ENCODE data around the gene F13A1. TPM values are rescaled to one million over a fixed set of nuclear protein-coding genes. Genes with fewer than 3 reads are reported as not detected.

The F13A1 gene
- total RNA-seq, 1 donor from 2014 or later, result 0.24 TPM

DNA sequence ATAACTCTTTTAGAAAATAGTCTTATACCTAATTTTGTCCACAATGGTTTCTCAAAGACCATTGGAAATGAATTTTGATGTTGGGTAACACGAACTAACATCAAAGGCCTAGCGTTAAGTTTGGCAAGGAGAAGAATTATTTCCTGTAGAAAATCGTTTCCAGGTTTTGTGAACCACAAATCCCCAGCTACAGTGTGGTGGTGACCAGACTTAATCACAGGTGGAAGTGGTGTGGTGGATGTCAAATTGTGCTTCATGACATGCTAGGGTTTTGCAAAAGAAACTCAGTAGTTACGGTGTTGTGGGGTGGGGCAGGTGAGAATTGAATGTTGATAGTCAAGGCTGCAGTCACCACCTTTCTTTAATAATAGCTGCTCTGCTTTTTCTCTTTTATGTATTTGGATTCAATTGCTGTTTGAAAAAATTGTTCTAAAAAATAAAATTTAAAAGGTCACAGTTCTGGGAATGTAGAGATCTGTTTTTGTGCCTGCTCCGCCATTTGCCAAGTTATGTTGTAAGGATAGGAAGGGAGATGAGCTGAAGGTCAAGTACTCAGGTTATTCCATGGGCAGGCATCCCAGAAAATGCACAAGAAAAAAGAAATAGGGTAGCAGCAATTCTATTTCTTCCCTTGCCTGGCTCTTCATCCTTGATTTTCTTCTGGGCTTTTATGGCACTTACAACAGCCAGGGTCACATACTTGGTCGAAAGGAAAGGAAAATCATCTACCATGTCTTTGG is 83.6 kb downstream of the F13A1 start:
- no peak overlapping the region for H3K27ac Mint-ChIP-seq
- DNase-seq (ENCODE audit: low spot score, unreplicated experiment), result no peak
- no peaks in the 10 kb centered on the region for H3K36me3 Mint-ChIP-seq (ENCODE audit: insufficient read depth)
- no peaks in the 10 kb centered on the region for H3K4me1 Mint-ChIP-seq (ENCODE audit: low read depth)
- no peak overlapping the region for H3K4me3 Mint-ChIP-seq (ENCODE audit: low read depth)
- TF ChIP-seq, protein P1, sequence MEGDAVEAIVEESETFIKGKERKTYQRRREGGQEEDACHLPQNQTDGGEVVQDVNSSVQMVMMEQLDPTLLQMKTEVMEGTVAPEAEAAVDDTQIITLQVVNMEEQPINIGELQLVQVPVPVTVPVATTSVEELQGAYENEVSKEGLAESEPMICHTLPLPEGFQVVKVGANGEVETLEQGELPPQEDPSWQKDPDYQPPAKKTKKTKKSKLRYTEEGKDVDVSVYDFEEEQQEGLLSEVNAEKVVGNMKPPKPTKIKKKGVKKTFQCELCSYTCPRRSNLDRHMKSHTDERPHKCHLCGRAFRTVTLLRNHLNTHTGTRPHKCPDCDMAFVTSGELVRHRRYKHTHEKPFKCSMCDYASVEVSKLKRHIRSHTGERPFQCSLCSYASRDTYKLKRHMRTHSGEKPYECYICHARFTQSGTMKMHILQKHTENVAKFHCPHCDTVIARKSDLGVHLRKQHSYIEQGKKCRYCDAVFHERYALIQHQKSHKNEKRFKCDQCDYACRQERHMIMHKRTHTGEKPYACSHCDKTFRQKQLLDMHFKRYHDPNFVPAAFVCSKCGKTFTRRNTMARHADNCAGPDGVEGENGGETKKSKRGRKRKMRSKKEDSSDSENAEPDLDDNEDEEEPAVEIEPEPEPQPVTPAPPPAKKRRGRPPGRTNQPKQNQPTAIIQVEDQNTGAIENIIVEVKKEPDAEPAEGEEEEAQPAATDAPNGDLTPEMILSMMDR (IDR thresholded peaks at IDR 0.05; ENCODE audit: unreplicated experiment), result no peak
- peaks cover 8% of the 10 kb centered on the region for H3K9me3 Mint-ChIP-seq (ENCODE audit: low read depth)
- H3K27me3 Mint-ChIP-seq, result peaks cover 3% of the 10 kb centered on the region

DNA sequence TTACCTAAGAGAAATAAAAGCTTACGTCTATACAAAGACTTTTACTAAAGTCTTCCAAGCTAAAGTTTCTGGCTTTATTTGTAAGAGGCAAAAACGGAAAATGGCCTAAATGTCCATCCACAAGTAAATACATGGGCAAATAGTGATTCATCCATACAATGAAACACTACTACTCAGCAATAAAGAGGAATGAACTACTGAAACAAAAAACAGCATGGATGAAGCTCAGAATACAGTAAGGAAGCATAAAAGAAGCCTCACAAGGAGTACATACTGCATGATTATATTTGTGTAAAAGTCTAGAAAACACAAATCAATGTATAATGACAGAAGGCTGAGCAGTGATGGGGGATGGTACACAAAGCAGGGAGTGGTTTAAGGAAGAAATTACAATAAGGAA is 84.7 kb downstream of the F13A1 start:
- H3K27ac Mint-ChIP-seq, result no peak overlapping the region
- peaks cover 17% of the 10 kb centered on the region for H3K9me3 Mint-ChIP-seq (ENCODE audit: low read depth)
- H3K4me3 Mint-ChIP-seq (ENCODE audit: low read depth), result no peak overlapping the region
- H3K36me3 Mint-ChIP-seq (ENCODE audit: insufficient read depth), result no peaks in the 10 kb centered on the region
- H3K4me1 Mint-ChIP-seq (ENCODE audit: low read depth), result no peaks in the 10 kb centered on the region
- TF ChIP-seq, protein P1 (IDR thresholded peaks at IDR 0.05; ENCODE audit: unreplicated experiment), result no peak
- peaks cover 3% of the 10 kb centered on the region for H3K27me3 Mint-ChIP-seq
- no peak for DNase-seq (ENCODE audit: low spot score, unreplicated experiment)

DNA sequence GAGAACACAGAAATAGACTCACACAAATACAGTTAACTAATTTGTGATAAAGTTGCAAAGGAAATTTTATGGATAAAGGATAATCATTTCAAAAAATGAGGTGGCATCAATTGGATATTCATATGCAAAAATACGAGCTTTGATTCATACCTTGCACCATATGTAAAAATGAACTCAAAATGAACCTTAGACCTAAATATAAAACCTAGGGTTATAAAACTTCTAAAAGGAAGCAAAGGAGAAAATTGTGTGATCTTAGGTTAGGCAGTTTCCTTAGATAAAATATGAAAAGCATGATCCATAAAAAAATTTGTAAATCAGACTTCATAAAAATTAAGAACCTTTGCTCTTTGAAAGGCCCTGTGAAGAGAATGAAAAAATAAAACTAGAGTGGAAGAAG is 85.5 kb downstream of the F13A1 start:
- peaks cover 3% of the 10 kb centered on the region for H3K27me3 Mint-ChIP-seq
- no peak overlapping the region for H3K4me3 Mint-ChIP-seq (ENCODE audit: low read depth)
- TF ChIP-seq, protein P1 (IDR thresholded peaks at IDR 0.05; ENCODE audit: unreplicated experiment), result no peak
- H3K9me3 Mint-ChIP-seq (ENCODE audit: low read depth), result peaks cover 17% of the 10 kb centered on the region
- no peak for DNase-seq (ENCODE audit: low spot score, unreplicated experiment)
- H3K4me1 Mint-ChIP-seq (ENCODE audit: low read depth), result no peaks in the 10 kb centered on the region
- H3K36me3 Mint-ChIP-seq (ENCODE audit: insufficient read depth), result no peaks in the 10 kb centered on the region
- no peak overlapping the region for H3K27ac Mint-ChIP-seq

DNA sequence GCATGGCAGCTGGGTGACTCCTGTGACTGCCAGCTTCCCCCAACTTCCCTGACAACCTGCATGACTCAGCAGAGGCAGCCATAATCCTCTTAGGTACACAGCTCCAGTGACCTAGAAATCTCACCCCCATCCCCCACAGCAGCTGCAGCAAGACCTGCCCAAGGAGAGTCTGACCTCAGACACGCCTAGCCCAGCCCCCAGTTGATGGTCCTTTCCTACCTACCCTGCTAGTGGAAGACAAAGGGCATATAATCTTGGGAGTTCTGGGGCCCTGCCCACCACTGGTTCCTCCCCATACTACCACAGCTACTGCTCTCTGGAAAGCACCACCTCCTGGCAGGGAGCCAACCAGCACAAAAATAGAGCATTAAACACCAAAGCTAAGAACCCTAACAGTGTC is 90.2 kb downstream of the F13A1 start:
- no peak overlapping the region for H3K27ac Mint-ChIP-seq
- TF ChIP-seq, protein P1 (IDR thresholded peaks at IDR 0.05; ENCODE audit: unreplicated experiment), result no peak
- H3K27me3 Mint-ChIP-seq, result no peaks in the 10 kb centered on the region
- peaks cover 17% of the 10 kb centered on the region for H3K9me3 Mint-ChIP-seq (ENCODE audit: low read depth)
- no peak for DNase-seq (ENCODE audit: low spot score, unreplicated experiment)
- H3K36me3 Mint-ChIP-seq (ENCODE audit: insufficient read depth), result no peaks in the 10 kb centered on the region
- H3K4me3 Mint-ChIP-seq (ENCODE audit: low read depth), result no peak overlapping the region
- H3K4me1 Mint-ChIP-seq (ENCODE audit: low read depth), result peaks cover 6% of the 10 kb centered on the region

DNA sequence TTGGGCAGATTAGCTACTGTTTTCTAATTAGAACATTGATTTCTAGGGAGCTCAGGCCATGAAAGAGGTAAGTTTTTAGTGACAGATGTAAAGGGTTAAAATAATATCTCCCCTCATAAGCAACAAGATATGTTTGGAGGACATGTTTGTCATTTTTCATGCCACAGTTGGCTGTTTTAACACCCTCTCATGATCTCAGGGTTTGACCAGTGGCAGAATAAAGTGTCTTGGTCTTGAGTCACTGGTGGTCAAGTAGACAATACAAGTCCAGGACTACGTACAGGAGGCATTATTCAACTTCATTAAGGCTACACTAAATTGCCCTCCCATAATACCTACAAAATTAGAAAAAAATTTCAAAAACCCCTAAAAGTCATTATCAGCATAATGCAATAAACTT is 92.6 kb downstream of the F13A1 start:
- H3K27ac Mint-ChIP-seq, result no peak overlapping the region
- no peaks in the 10 kb centered on the region for H3K36me3 Mint-ChIP-seq (ENCODE audit: insufficient read depth)
- H3K9me3 Mint-ChIP-seq (ENCODE audit: low read depth), result peaks cover 19% of the 10 kb centered on the region
- peaks cover 6% of the 10 kb centered on the region for H3K4me1 Mint-ChIP-seq (ENCODE audit: low read depth)
- DNase-seq (ENCODE audit: low spot score, unreplicated experiment), result no peak
- H3K4me3 Mint-ChIP-seq (ENCODE audit: low read depth), result no peak overlapping the region
- no peaks in the 10 kb centered on the region for H3K27me3 Mint-ChIP-seq
- TF ChIP-seq, protein P1 (IDR thresholded peaks at IDR 0.05; ENCODE audit: unreplicated experiment), result no peak
